Stimulated activated effector memory CD8-positive, alpha-beta T cell treated with anti-CD3 and anti-CD28 coated beads, Interleukin-12 subunit alpha, Interleukin-12 subunit beta, amount 100 ng/mL, for 72 hours (primary cell): ENCODE results near the gene POLD2.
A peak's percentile ranks its signal among the peaks of the same experiment; 100 is the strongest.

Experiments used
- ATAC-seq: fragments of 150-1000 bp; cut with Tn5 transposase; 2 replicates; pipeline ENCODE4 v1.10.0; 2021
- DNase-seq, 2 donors: peaks; one replicate each; pipeline ENCODE4 v3.0.0; 2021 to 2022; ENCODE audit warnings: low spot score in 2 of 2
- H3K27ac Mint-ChIP-seq: one replicate; pipeline ENCODE4 v1.8.0; 2022; ENCODE audit warnings: mild to moderate bottlenecking, mixed read lengths
- H3K36me3 Mint-ChIP-seq: one replicate; pipeline ENCODE4 v1.8.0; 2022; ENCODE audit warnings: mild to moderate bottlenecking, mixed read lengths
- H3K4me1 Mint-ChIP-seq: one replicate; pipeline ENCODE4 v1.8.0; 2022; ENCODE audit warnings: mixed read lengths
- H3K4me3 Mint-ChIP-seq: one replicate; pipeline ENCODE4 v1.8.0; 2022; ENCODE audit warnings: mild to moderate bottlenecking, mixed read lengths
- H3K9me3 Mint-ChIP-seq: one replicate; pipeline ENCODE4 v1.8.0; 2022; ENCODE audit warnings: mixed read lengths

POLD2 gene

DNA sequence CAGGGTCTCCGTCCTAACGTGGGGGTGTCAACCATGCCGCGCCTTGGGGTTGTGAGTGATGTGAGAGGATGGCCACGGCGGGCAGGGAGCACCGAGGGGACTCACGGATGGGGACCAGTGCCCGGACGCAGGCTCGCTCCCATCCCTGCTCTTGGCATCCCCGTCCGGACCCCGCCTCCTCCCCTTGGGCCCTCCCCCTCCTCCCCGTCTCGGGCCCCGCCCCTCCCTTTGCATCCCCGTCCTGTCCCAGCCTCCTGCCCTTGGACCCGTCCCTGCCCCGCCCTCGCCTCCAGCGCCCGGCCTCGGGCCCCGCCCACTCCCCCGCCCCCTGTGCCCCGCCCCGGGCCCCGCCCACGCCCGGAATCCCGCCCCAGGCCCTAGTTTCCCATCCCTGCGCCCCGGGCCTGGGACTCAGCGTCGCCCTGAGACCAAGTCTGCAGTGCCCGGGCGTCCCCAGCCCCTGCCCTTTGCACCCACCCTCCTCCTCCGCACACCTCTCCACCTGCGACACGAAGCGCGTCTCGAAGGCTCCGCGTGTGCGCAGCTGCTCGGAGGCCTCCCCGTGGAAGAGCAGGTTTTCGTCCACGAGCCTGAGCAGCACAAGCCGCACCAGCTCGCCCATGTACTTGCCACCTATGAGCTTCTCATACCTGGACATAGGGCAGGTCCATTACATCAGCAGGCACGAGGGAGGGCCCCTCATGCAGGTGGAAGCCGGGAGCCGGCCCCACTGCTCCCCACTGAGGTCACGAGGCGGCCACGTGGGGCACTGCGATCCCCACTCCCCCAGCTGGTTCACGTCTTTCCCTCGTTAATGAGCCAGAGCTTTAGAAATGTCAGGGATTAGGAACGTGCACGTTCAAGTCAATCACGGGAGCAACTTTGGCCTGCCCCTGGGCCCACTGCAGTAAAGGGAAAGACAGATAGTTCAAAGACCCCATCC lies 22.9 kb upstream of the POLD2 start:
- DNase-seq (peak in 1 of 2 donors; percentile 39), ATAC-seq (peak; percentile 75)
- Mint-ChIP-seq H3K27ac (no peak overlapping the region), H3K4me1 (peaks cover 11% of the 10 kb centered on the region), H3K9me3 (no peaks in the 10 kb centered on the region), H3K36me3 (no peaks in the 10 kb centered on the region), H3K4me3 (peak overlapping the region; percentile 73)

DNA sequence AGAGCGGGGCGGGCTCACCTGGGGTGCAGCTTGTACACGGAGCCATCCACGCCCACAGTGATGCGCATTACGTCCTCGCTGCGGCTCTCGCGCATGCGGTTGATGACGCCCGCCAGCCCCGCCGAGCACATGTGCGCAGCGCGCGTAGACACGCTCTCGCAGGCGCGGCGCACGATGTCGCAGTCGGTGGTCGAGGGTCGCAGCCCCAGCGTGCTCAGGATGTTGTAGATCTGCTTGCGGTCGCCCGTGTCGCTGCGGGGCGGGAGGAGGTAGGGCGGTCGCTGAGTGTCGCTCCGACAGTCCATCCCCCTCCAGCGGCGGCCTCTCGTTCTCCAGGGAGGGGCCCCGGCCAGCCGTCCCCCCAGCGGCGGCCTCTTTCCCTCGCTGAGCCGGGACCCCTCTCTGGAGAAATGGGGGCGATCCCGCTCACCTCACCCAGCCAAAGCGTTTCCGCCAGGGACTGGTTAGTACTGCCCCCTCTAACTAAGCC lies 22.2 kb upstream of the POLD2 start:
- peaks cover 11% of the 10 kb centered on the region for H3K4me1 Mint-ChIP-seq
- no peaks in the 10 kb centered on the region for H3K36me3 Mint-ChIP-seq
- ATAC-seq (peak; percentile 72), DNase-seq (peak in 1 of 2 donors; percentile 12)
- H3K27ac Mint-ChIP-seq, result no peak overlapping the region
- H3K9me3 Mint-ChIP-seq, result no peaks in the 10 kb centered on the region
- peak overlapping the region; percentile 73 for H3K4me3 Mint-ChIP-seq

DNA sequence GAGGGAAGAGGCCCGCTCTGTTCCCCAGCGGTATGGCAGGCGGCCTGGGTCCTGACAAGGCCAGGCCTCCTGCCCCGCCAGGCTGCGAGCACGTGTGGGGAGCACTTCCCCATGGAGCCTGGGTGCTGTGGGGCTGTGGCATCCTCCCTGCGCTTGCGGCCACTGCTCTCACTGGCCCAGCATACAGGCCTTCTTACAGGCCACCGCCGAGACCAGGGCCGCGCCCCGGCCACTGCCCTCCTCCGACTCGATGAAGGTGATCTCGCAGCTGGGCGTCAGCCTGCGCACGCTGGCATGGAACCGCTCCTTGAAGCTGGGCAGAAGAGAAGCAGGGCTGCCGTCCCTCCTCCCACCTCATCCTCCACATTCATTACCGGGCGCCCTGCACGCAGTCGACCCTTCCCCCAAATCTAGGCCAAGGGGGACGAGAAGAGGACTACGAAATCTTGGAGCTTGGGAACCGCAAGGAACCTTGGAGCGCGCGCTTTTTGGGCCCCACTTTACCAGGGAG lies 21.7 kb upstream of the POLD2 start:
- no peaks in the 10 kb centered on the region for H3K9me3 Mint-ChIP-seq
- H3K36me3 Mint-ChIP-seq, result no peaks in the 10 kb centered on the region
- no peak for ATAC-seq
- no peak for DNase-seq
- peaks cover 11% of the 10 kb centered on the region for H3K4me1 Mint-ChIP-seq
- H3K4me3 Mint-ChIP-seq, result peak overlapping the region; percentile 73
- no peak overlapping the region for H3K27ac Mint-ChIP-seq

DNA sequence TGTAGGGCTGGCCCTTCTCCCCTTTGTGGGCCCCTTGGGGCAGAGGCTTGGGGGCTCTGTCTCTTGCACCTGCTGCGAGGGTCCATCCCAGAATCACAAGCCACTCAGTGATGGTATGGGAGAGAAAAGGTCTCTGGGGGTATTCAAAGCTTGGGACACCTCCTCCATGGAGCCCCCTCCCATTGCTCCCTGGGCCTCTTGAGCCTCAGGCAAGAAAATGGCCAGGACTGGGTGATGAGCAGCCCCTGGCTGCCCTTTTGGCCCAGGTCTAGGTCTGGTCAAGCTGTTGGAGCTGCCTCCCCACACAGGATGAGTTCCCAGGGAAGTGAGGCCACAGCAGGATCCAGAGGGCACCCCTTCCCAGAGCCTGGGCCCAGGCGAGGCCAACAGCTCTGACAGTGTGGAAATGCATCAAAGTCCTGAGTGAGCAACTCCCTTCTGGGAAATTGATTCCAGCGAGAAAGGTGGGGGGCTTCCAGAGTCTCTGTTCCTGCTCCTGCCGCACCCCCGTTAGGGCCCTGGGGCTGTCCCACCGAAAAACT lies 21.1 kb upstream of the POLD2 start:
- Mint-ChIP-seq H3K9me3 (no peaks in the 10 kb centered on the region), H3K4me3 (peak overlapping the region; percentile 73), H3K36me3 (no peaks in the 10 kb centered on the region), H3K27ac (no peak overlapping the region), H3K4me1 (peaks cover 11% of the 10 kb centered on the region)
- no peak for ATAC-seq
- no peak for DNase-seq

DNA sequence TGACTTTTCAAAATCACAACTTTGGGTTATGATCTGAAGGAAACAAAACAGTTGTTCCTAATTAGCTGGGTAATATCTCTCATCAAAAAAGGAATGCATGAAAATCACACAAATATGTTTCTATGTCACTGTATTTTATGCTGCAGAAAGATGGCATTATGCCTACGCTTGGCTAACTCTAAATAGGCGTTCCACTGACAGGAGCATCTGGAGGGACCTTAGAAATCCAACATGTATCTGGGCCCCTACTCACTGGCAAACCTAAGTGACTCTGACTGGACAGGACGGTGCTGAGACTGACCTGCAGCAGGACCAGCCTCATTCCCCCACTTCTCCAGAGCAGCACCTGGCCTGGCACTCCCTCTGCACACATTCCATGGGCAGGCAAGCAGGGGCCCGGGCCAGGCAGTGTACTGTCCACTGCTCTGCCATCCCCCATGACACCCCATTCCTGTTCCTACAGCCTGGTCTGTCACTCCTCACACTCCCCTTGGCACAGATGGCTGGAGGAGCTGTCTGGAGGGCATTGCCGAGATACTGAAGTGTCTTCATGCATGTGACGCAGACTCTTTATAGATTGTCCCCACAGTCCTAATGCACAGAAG lies 20.4 kb upstream of the POLD2 start:
- no peaks in the 10 kb centered on the region for H3K9me3 Mint-ChIP-seq
- ATAC-seq (no peak), DNase-seq (no peak)
- no peaks in the 10 kb centered on the region for H3K36me3 Mint-ChIP-seq
- H3K4me3 Mint-ChIP-seq, result no peak overlapping the region
- H3K27ac Mint-ChIP-seq, result no peak overlapping the region
- H3K4me1 Mint-ChIP-seq, result peaks cover 11% of the 10 kb centered on the region

DNA sequence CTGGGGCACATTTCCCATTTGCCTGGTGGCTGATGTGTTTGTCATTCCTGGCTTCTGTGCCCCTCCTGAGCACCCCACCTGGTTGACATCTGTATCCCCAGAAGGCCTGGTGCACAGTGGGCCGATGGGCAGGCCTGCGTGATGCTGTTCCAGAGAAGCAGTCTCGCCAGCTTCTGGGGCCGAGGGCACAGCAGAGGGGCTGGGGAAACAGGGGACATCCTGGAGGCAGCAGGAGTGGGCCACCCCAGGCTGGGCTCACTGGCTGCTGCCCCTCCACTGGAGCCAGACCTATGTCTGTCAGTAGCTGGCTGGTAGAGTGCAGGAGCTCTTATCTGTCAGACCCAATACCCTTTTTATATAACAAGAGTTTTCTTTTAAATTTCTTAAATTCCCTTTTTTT lies 18.7 kb upstream of the POLD2 start:
- Mint-ChIP-seq H3K4me1 (peaks cover 11% of the 10 kb centered on the region), H3K4me3 (no peak overlapping the region), H3K36me3 (no peaks in the 10 kb centered on the region), H3K27ac (no peak overlapping the region), H3K9me3 (no peaks in the 10 kb centered on the region)
- ATAC-seq, result no peak
- DNase-seq, result no peak

DNA sequence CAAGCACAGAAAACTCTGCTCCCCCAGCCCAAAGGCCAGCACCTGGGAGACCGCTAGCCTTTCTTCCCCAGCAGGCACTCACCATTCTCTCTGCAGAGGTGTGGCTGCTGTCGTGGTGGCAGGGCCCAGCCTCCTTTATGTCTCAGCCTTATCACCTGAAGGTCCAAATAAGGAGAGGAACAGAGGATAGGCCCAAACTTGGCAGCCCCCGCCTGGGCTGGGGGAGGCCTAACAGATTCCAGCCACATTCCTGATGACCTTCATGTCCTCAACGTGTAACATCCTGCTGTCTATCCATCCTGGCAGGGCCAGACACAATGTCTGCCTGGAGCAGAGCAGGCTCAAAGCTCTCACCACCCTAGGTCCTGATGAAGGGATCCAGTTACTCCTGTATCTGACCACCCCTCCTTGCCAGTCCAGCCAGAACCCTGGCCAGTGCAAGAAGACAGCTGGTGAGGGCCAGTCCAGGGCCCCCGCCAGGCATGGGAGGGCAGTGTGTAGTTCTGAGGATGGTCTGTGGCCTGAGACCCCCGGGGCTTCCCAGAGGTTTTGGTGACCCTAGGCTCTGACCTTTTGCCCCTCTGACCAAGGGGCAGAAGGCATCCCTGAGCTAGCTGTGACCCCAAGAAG lies 18.0 kb upstream of the POLD2 start, which contains the start of gene MYL7:
TSS of gene MYL7 (minus strand) at position 112 of the 630 bp plus-strand sequence. CDS start at position 85, 27 bp downstream.
- H3K9me3 Mint-ChIP-seq, result no peaks in the 10 kb centered on the region
- H3K36me3 Mint-ChIP-seq, result no peaks in the 10 kb centered on the region
- ATAC-seq (no peak), DNase-seq (no peak)
- H3K27ac Mint-ChIP-seq, result no peak within 1 kb of the TSS
- no peak within 1 kb of the TSS for H3K4me3 Mint-ChIP-seq
- peaks cover 11% of the 10 kb centered on the region for H3K4me1 Mint-ChIP-seq

DNA sequence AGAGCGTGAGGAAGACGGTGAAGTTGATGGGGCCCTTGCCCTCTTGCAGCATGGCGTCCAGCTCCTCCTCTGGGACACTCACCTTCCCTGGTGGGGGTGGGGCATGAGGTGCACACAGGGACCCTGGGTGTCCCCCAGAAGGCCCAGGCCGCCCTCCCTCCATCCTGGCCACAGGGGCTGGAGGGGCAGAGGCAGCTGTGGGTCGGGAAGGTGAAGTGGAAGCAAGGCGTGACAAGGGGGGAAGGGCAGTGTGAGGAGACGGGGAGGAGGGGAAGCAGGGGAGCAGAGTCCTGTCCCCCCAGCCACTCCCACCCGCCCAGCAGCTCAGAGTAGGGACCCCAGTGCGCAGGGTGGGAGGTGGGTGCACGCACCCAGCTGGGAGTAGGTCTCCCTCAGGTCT lies 17.0 kb upstream of the POLD2 start:
- H3K27ac Mint-ChIP-seq, result no peak overlapping the region
- no peaks in the 10 kb centered on the region for H3K9me3 Mint-ChIP-seq
- no peak for ATAC-seq
- no peaks in the 10 kb centered on the region for H3K36me3 Mint-ChIP-seq
- no peak for DNase-seq
- H3K4me1 Mint-ChIP-seq, result peaks cover 5% of the 10 kb centered on the region
- no peak overlapping the region for H3K4me3 Mint-ChIP-seq

DNA sequence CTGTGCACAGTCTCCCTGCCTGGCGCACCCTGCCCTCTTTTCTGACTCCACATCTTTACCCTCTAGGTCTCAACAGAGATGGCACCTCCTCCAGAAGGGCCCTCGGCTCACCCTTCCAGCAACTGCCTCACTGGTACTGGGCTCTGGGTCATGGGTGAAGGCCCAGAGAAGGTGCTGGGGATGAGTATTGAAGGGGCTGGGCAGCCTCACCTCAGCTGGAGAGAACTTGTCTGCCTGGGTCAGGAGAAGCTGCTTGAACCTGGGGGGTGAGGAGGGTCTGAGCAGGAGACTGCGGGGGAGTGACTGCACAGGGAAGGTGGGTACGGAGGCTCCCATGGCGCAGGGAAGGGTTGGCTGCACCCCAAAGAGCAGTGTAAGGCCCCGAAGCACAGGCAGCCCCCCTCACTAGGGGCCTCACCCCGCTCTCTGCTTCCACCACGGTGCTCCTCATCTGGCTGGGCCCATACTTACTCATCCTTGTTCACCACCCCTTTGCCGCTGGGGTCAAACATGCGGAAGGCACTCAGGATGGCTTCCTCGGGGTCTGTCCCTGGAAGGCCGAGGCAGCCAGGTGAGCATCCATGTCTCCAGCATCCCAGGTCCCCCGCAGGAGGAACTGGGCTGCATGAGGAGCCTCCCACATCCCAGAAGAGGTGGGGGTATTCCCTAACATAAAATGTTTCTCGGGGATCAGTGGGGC lies 16.1 kb upstream of the POLD2 start:
- H3K4me3 Mint-ChIP-seq, result no peak overlapping the region
- H3K9me3 Mint-ChIP-seq, result no peaks in the 10 kb centered on the region
- H3K27ac Mint-ChIP-seq, result no peak overlapping the region
- DNase-seq (no peak), ATAC-seq (no peak)
- no peaks in the 10 kb centered on the region for H3K36me3 Mint-ChIP-seq
- H3K4me1 Mint-ChIP-seq, result no peaks in the 10 kb centered on the region

DNA sequence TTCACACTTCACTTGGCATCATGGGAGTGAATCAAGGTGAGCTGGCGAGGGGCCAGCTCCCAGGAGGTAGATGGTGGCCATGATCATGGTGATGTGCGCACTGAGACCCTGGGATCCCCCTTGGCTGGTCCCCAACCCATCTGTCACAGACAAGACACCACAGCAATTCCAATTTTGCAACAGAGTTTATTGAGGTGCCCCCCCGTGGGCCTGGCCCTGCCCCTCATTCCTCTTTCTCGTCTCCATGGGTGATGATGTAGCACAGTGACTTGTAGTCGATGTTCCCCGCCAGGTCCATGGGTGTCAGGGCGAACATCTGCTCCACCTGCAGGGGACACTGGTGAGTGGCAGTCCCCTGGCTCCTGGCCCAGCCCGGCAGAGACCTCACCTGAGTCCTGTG lies 15.3 kb upstream of the POLD2 start:
- no peak for ATAC-seq
- H3K36me3 Mint-ChIP-seq, result no peaks in the 10 kb centered on the region
- H3K27ac Mint-ChIP-seq, result no peak overlapping the region
- H3K4me1 Mint-ChIP-seq, result no peaks in the 10 kb centered on the region
- H3K9me3 Mint-ChIP-seq, result no peaks in the 10 kb centered on the region
- no peak for DNase-seq
- no peak overlapping the region for H3K4me3 Mint-ChIP-seq

DNA sequence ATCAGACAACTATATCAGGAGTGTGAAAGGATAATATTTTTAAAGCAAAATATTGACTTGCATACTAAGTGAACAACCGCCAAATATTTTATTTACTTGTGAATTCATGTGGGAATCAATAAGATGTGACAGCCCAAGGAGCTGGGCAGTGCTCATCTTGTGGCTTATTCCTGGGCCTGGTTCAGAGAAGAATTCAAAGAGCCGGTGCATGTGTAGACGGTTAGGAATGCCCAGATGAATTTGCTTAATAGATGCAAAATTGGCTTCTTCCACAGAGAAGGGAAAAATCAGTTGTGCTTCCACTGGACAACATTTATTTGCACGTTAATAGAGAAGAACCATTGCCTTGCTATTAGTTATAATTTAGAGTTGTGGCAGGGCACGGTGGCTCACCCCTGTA lies 13.4 kb upstream of the POLD2 start:
- no peaks in the 10 kb centered on the region for H3K4me1 Mint-ChIP-seq
- no peak for ATAC-seq
- H3K9me3 Mint-ChIP-seq, result no peaks in the 10 kb centered on the region
- no peak overlapping the region for H3K4me3 Mint-ChIP-seq
- no peak overlapping the region for H3K27ac Mint-ChIP-seq
- DNase-seq, result no peak
- no peaks in the 10 kb centered on the region for H3K36me3 Mint-ChIP-seq

DNA sequence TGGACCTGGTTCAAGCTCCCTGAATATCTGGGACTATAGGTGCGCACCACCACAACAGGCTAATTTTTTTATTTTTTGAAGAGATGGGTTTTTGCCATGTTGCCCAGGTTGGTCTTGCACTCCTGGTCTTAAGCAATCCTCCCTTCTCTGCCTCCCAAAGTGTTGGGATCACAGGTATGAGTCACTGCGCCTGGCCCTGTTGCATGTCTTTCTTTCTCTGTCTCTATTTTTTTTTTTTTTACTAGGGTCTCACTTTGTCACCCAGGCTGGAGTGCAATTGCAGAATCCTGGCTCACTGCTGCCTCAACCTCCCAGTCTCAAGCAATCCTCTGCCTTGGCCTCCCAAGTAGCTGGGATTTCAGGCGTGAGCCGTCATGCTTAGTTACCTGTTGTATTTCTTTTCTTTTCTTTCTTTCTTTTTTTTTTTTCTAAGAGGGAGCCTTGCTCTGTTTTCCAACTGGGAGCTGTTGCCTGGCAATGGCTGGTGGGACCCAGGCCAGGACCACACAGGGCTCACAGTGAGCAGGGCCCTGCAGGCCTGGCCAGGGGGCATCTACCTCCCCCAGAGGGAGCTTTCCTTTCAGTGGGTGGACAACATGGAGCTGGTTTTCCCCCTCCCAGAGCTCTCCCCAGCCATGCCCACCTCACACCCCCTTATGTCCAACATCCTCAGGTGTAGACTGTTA lies 11.7 kb upstream of the POLD2 start:
- Mint-ChIP-seq H3K9me3 (no peaks in the 10 kb centered on the region), H3K4me1 (no peaks in the 10 kb centered on the region), H3K27ac (no peak overlapping the region), H3K36me3 (no peaks in the 10 kb centered on the region), H3K4me3 (no peak overlapping the region)
- DNase-seq, result no peak
- ATAC-seq, result no peak

DNA sequence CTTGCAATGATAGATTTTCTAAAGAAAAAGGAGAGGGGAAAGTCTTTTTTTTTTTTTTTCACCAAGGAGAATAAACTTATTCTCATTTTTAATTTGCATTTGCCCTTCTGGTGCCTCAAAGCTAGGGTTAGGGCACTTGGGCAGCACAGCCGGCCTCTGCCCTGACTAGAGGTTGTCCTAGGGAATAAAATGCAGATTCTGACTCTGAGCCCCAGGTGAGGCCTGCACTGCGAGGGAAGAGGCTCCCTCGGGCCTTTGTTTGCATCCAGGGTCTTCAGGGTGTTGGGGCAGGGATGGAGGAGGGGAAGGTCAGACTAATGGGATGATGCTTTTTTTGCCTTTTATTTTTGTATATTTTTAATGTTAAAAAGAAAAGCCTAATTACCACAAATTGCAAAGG lies 9.9 kb upstream of the POLD2 start:
- ATAC-seq, result no peak

DNA sequence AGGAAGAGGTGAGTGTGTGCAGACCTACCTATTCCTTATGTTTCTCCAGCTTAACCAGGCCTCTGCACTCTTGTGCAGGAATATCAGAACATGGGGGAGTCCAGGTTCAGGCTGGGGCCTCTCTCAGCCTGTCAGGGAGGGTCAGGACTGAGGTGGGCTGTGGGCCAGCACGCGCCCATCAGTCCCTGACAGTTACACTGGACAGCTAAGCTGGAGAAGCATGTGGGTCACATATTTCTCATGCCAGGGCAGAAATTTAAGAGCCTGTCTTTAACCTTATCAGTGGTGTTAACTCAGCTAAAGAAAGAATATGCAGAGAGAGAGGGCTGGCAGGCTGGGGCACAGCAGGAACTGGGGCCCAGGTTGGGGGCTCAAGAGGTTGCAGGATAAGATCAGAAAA lies 8.7 kb upstream of the POLD2 start:
- no peak for DNase-seq
- ATAC-seq, result no peak
- Mint-ChIP-seq H3K9me3 (no peaks in the 10 kb centered on the region), H3K4me3 (no peak overlapping the region), H3K36me3 (no peaks in the 10 kb centered on the region), H3K4me1 (no peaks in the 10 kb centered on the region), H3K27ac (no peak overlapping the region)

More for the DNA sequence above, 9.9 kb upstream of the POLD2 start:
- Mint-ChIP-seq H3K36me3 (no peaks in the 10 kb centered on the region), H3K9me3 (no peaks in the 10 kb centered on the region), H3K27ac (no peak overlapping the region), H3K4me1 (no peaks in the 10 kb centered on the region), H3K4me3 (no peak overlapping the region)
- DNase-seq, result no peak
